DOHH2 (cell line): ENCODE results near the gene TREX2.

Experiments
- H3F3A ChIP-seq: fragments of 200-600 bp; sonication (generic), shearing (Covaris generic); 2 replicates; pipeline ENCODE4 v1.6.0; 2016; ENCODE audit warnings: antibody characterized with exemption, mild to moderate bottlenecking; ENCODE audit not compliant: control insufficient read depth, insufficient read depth
- H3K27ac ChIP-seq: fragments of 200-600 bp; sonication (generic); 2 replicates; pipeline ENCODE4 v1.5.1; 2014; ENCODE audit warnings: low read depth, mild to moderate bottlenecking, low read length, moderate library complexity
- H3K27me3 ChIP-seq: fragments of 200-600 bp; sonication (generic); 2 replicates; pipeline ENCODE4 v1.6.1; 2014; ENCODE audit warnings: mild to moderate bottlenecking, low read length, mixed read lengths; ENCODE audit not compliant: control insufficient read depth
- H3K36me3 ChIP-seq: fragments of 200-600 bp; sonication (generic); 2 replicates; pipeline ENCODE4 v1.6.1; 2014; ENCODE audit warnings: mild to moderate bottlenecking, low read length, moderate library complexity, mixed read lengths; ENCODE audit not compliant: control insufficient read depth
- H3K4me1 ChIP-seq: fragments of 200-600 bp; sonication (generic); 2 replicates; pipeline ENCODE4 v1.6.1; 2014; ENCODE audit warnings: mild to moderate bottlenecking, low read length, mixed read lengths; ENCODE audit not compliant: control insufficient read depth
- H3K4me2 ChIP-seq: fragments of 200-600 bp; sonication (generic); 2 replicates; pipeline ENCODE4 v1.6.0; 2014; ENCODE audit warnings: mild to moderate bottlenecking, low read length, moderate library complexity
- H3K4me3 ChIP-seq: fragments of 200-600 bp; sonication (generic); 2 replicates; pipeline ENCODE4 v1.5.1; 2014; ENCODE audit warnings: mild to moderate bottlenecking, low read length, mixed read lengths
- H3K79me2 ChIP-seq: fragments of 200-600 bp; sonication (generic); 2 replicates; pipeline ENCODE4 v1.6.1; 2014; ENCODE audit warnings: mild to moderate bottlenecking, low read length, mixed read lengths; ENCODE audit not compliant: control insufficient read depth
- H3K9me2 ChIP-seq: fragments of 200-600 bp; sonication (generic); replicated peaks from 2 replicates; pipeline ENCODE4 v1.6.1; 2014; ENCODE audit warnings: mild to moderate bottlenecking, low read length, mixed read lengths; ENCODE audit not compliant: control insufficient read depth
- H3K9me3 ChIP-seq: fragments of 200-600 bp; sonication (generic); 2 replicates; pipeline ENCODE4 v1.6.1; 2014; ENCODE audit warnings: antibody characterized with exemption, low read length, mixed read lengths; ENCODE audit not compliant: control insufficient read depth, insufficient read depth
- H4K20me1 ChIP-seq: fragments of 200-600 bp; sonication (generic); 2 replicates; pipeline ENCODE4 v1.6.0; 2014; ENCODE audit warnings: low read depth, mild to moderate bottlenecking, antibody characterized with exemption, low read length, moderate library complexity; ENCODE audit not compliant: control insufficient read depth, insufficient read depth
- CTCF ChIP-seq: fragments of 200-600 bp; sonication (generic); IDR thresholded peaks from one replicate; pipeline ENCODE4 v1.5.1; 2014; ENCODE audit warnings: antibody characterized with exemption, mild to moderate bottlenecking, low read depth, low read length; ENCODE audit not compliant: poor library complexity, severe bottlenecking
- EZH2phosphoT487 ChIP-seq: fragments of 200-600 bp; sonication (generic); IDR thresholded peaks from 2 replicates; pipeline ENCODE4 v1.6.1; 2017; ENCODE audit warnings: borderline replicate concordance, mild to moderate bottlenecking, antibody characterized with exemption, low read length, moderate library complexity, mixed read lengths

The TREX2 gene

DNA sequence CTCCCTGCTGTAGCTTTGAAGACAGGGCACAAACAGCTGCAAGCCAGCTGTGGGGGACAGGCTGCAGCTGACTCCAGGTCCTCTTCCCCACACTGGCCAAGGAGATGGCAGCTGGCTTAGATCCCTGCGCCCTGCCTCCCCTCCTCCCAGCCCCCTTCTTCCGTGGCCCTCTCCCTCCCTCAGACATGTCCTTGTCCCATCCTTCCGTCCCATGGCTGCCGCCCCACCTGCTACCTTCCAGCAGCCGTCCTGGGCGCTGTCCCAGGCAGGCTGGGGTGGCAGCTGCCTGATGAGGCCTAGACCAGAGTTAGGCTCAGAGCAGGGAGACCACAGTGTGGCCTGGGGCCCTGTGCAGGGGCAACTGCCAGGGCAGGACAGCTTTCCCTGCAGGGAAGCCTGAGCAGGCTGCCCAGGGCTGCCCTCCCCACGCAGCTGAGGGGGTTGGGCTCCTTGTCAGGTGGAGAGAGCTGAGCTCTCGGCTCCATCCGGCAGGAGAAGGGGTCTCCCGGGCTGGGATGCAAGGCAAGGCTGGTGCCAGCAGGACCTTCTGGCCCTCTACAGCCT lies 45.6 kb upstream of the TREX2 start:
- Histone ChIP-seq H3K4me1 (no peaks in the 10 kb centered on the region), H3K4me3 (no peak overlapping the region), H4K20me1 (no peaks in the 10 kb centered on the region), H3K79me2 (no peaks in the 10 kb centered on the region), H3K36me3 (no peaks in the 10 kb centered on the region), H3K4me2 (no peak overlapping the region), H3K9me2 (no peaks in the 10 kb centered on the region), H3F3A (no peaks in the 10 kb centered on the region), H3K27ac (no peak overlapping the region), H3K9me3 (no peaks in the 10 kb centered on the region), H3K27me3 (no peaks in the 10 kb centered on the region)
- TF ChIP-seq EZH2phosphoT487 (no peak), CTCF (no peak)

DNA sequence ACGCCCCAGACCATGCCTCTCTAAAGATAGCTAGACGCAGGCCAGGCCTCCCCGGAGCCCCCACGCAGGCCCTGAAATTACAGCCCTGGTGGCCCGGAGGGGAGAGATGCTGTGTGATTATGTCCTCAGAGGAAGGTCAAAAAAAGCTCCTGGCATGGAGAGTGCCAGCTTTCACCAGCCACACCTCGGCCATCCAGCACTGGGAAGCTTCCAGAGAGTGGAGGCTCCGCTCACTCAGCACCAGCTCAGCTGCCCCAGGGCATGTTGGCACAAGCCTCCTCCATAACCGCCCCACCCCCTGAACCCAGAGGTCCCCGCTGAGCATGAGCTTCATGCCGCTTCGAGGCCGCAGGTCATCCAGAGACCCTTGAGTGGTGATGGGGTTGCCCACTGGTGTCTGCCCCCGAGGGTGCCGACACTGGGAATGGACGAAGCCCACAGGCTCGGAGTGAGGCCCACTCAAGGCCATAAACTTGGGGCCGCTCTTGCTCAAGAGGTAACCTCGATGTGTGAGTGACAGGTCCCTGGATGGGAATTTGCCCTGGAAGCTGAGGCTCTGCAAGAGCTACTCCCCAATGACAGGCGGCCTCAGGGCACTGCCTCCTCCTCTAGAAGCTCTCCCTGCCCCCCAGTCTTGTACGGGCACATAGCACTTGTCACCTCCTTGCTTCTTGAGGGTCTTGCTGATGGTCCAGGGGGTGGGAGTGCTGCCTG lies 44.5 kb upstream of the TREX2 start:
- Histone ChIP-seq H3K4me2 (no peak overlapping the region), H3K9me2 (no peaks in the 10 kb centered on the region), H3F3A (no peaks in the 10 kb centered on the region), H3K79me2 (no peaks in the 10 kb centered on the region), H3K9me3 (no peaks in the 10 kb centered on the region), H3K4me3 (no peak overlapping the region), H3K4me1 (no peaks in the 10 kb centered on the region), H4K20me1 (no peaks in the 10 kb centered on the region), H3K36me3 (no peaks in the 10 kb centered on the region), H3K27me3 (no peaks in the 10 kb centered on the region), H3K27ac (no peak overlapping the region)
- TF ChIP-seq EZH2phosphoT487, result no peak
- TF ChIP-seq CTCF, result no peak

DNA sequence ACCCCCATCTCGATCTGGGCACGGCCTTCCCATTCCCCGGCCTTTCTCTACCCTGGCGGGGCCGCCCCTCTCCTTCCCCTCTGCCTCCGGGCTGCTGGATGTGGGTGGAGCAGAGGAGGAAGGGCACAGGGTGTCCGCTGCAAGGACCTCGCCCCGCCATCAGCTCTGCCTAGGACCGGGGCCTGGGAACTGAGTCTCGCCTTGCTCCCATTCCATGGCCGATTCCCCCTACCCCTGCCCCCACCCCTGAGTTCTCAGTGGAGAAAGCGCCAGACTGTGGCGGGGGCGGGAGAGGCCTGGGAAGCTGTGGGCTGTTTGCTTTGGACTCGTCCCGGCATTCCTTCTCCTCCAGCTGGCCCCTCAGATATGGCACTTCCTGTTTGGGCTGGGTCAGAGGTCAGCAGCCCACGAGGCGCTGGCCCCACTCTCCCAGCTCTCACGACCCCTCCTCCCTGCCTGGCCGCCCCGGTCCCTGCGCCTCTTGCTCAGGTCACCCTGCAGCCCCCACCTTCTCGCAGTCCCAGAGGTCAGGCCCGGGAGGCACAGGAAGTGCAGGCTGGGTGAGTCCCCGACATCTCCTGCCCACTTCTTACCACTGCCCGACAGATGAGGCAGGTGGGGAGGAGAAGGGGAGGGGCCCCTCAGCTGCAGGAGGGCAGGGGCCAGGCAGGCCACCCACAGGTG lies 42.5 kb upstream of the TREX2 start:
- no peak overlapping the region for H3K4me3 ChIP-seq
- H3K27ac ChIP-seq, result no peak overlapping the region
- H3K27me3 ChIP-seq, result no peaks in the 10 kb centered on the region
- H3K79me2 ChIP-seq, result no peaks in the 10 kb centered on the region
- no peak for TF ChIP-seq EZH2phosphoT487
- TF ChIP-seq CTCF, result no peak
- no peaks in the 10 kb centered on the region for H4K20me1 ChIP-seq
- no peaks in the 10 kb centered on the region for H3F3A ChIP-seq
- no peaks in the 10 kb centered on the region for H3K4me1 ChIP-seq
- H3K9me3 ChIP-seq, result no peaks in the 10 kb centered on the region
- H3K4me2 ChIP-seq, result no peak overlapping the region
- H3K36me3 ChIP-seq, result no peaks in the 10 kb centered on the region
- H3K9me2 ChIP-seq, result no peaks in the 10 kb centered on the region
